GM18519 (cell line): Measurements from ENCODE around the gene ULK2.
"Not testable (repeated sequence)": the region's sequence is repeated elsewhere in the genome, so short reads cannot be mapped to it uniquely, and the experiment has no call there.

Experiments
- ATAC-seq: cut with Tn5 transposase; IDR thresholded peaks from one replicate; pipeline ENCODE4 v1.9.1; 2021; ENCODE audit warnings: mild to moderate bottlenecking, moderate library complexity; ENCODE audit not compliant: unreplicated experiment, low FRiP score

ULK2 gene

GRCh38 chr17:19867329-19868078 is at the start of gene ULK2:
TSS of gene ULK2 (minus strand) at chr17:19867936. CDS start at chr17:19867417, 519 bp downstream.
- no peak for ATAC-seq

DNA sequence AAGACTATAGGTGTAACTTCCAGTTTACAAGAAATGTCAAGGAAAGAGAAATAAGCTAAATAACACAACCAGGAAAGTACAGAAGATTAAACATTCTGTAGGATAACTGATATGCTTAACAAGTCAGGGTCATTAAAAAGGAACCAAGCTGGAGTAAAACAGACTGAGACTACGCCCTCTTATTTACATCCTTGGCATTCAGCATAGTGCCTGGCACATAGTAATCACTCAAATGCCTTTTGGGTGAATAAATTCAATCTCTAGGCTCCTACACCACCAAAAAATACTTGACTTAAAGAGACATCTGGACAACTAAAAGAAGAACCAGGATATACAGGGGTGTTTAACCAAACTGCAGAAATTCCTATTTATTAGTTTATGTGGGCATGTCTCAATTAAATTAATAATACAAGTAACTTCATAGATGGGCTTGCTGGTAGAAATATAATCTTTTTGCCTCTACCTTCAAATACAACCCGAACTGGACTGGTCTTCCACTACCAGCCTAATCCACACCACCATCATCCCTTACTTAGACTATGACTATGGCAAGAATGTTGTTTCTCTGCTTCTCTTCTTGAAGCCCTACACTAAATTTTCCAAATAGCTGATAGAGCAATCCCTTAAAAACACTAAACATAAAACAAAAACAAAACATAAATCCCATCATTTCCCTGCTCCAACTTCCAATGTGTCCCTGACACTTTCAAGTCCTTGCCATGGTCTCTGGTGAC is 47.7 kb upstream of the ULK2 start:
- ATAC-seq = no peak

DNA sequence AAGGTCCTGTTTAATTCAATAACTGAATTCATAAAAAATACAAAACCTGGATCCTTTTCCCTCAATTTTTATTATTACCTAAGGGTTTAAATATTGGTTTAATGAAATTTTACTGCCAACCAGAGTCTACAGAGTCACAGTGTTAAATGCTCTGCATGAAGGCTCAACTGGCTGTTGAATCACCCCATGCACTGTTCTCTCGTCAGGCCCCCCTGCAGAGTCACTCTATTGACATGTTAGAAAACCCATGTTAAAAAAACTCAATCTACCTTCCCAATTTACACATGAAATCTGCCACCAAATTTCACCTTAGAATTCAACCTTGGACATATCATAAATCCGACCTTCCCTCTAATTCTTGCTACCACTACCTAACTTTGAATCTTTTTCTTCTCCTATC is 43.3 kb upstream of the ULK2 start:
- ATAC-seq = no peak

DNA sequence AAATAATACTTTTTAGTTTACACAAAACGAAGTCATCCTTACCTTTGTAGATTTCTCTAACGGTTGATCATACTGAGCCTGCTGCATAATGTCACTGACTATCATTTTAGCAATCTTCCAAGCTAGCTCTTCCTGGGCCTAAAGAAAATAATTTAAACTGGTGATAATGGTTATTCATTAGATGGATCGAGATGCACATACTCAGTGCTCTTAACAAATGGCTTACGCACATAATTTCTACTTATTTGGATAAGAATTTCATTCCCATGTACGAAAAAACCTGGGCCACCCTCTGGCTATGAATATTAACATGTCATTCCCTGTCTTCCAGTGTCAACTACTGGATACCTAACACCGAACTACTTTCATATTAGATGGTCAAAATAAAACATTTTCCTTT is 41.4 kb upstream of the ULK2 start:
- ATAC-seq = no peak

- ATAC-seq = no peak
Observed at GRCh38 chr17:19905502-19905901, 37.8 kb upstream of the ULK2 start.

GRCh38 chr17:19904924-19905323 is 37.2 kb upstream of the ULK2 start:
- no peak for ATAC-seq

- ATAC-seq = no peak
Observed at GRCh38 chr17:19904412-19904811, 36.7 kb upstream of the ULK2 start.

DNA sequence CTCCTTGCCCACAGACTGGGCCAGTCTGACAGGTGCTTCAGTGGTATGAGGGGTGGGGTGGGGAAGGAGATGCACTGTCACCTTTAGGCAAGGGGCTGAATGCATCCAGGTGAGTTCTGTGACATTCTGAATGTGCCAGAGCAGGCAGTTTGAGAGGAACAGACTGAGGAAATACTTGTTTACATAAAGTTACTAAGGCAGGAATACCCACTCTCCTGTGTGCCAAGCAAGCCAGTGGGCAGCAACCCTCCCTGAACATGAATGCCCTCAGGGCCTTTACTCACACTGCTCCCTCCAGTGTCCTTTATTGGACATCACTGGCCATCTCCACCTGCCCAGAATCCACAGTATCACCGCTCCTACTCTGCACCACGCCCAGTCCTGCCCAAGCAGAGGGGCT is 33.1 kb upstream of the ULK2 start:
- no peak for ATAC-seq

DNA sequence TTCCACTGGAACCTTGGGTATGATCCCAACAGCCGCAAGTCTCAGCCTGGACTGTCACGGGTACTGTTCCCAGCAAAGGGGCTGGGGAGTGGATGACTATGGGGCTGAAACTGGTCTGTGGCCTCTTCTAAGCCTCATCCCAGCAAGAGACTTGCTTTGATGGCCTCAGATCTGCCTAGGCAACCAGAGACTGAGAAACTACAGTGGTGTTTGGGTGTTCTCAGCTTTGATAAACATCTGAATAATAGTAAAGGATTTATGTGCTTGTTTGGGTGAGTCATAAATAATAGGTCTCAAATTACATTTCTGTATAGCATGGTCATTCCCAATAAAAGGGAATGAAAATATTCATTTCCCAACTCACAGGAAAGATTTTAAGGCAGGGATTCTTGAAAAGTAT is 30.2 kb upstream of the ULK2 start:
- no peak for ATAC-seq

DNA sequence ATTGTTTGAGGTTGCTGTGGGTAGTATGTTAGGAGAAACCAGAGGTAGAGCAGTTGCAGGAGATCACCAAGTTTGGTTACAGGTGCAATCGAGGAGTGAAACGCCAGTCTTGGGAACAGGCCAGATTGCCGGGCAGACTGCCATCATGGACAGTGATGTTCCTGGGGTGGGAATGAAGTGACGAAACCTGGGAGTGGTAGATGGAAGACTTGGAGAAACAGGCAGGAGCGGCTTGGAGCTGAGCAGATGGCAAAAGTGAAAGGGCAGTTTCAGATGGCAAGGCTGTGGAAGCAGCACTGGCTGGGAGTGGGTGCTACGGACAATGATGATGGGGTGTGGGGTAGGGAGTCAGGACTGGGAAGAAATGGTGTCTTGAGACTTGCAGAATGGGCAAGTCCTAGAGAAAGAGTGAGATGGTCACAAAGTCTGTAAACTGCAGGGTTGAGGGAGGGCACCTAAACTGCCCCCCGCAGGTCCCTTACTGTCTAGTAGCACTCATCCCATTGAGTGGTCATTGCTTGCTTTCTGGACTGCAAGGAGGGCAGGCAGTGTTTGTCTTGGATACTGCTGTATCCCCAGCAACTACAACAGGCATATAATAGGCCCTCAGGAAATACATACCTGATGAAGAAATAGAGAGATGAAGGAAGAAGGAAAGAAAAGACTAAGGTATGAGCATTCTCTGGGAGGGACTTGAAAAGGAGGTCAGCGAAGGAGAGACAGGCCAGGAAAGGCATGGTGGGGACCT is 29.5 kb upstream of the ULK2 start:
- no peak for ATAC-seq

- ATAC-seq = no peak
Observed at GRCh38 chr17:19896679-19897078, 28.9 kb upstream of the ULK2 start.

DNA sequence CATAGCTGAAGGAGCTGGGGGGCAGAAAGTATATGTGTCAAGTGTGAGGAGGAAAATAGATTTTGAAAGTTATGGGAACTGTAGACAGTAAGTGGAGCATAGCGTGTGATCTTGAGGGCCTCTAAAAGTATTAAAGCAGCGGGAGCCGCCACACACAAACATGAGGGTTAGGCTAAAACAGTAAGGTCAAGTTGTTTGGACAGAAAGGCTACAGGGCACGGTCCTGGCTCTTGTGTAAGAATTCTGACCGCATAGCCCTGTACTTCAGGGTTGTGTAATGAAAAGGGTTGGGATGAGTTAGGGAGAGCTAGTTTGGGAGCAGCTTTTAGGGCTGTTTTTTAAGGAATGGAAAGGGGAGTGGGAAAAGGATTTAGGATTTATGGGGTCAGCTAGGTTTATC is 22.8 kb upstream of the ULK2 start:
- ATAC-seq = not testable (repeated sequence)

- ATAC-seq = not testable (repeated sequence)
Observed at GRCh38 chr17:19890001-19890400, 22.3 kb upstream of the ULK2 start.

GRCh38 chr17:19886116-19886515 is 18.4 kb upstream of the ULK2 start:
- ATAC-seq = no peak

GRCh38 chr17:19883537-19884215 is 15.9 kb upstream of the ULK2 start:
- no peak for ATAC-seq

DNA sequence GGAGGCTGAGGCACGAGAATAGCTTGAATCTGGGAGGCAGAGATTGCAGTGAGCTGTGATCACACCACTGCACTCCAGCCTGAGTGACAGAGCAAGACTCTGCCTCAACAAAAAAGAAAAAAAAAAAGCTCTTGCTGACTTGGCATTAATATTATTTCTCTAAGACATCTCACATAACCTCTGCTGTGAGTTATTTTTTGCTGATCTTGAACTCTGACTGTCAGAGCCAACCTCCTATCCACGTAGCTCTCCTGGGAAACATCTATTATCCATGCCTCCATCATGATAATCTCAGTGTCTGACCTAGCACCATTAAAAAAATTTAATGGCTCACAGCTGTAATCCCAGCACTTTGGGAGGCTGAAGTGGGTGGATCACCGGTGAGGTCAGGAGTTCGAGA is 12.7 kb upstream of the ULK2 start:
- no peak for ATAC-seq

DNA sequence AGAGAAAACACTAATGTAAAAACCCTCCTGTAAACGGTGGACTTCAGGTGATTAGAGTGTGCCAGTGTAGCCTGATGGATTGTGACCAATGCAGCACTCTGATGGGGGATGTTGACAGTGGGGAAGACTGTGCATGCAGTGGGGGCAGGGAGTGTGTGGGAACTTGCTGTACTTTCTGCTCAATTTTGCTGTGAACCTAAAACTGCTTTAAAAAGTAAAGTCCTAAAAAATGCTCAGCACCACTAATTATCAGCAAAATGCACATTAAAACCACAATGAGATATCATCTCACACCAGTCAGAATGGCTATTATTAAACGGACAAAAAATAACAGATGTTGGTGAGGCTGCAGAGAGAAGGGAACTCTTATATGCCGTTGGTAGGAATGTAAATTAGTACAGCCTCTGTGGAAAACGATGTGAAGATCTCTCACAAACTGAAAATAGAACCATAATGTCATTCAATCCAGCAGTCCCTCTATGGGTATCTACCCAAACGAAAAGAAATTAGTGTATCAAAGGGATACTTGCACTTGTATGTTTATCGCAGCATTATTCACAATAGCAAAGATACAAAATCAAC is 9.7 kb upstream of the ULK2 start:
- no peak for ATAC-seq

GRCh38 chr17:19876529-19877161 is 8.9 kb upstream of the ULK2 start:
- no peak for ATAC-seq

- no peak for ATAC-seq
Observed at GRCh38 chr17:19874256-19874655, 6.5 kb upstream of the ULK2 start.

- no peak for ATAC-seq
Observed at GRCh38 chr17:19873346-19873745, 5.6 kb upstream of the ULK2 start.
